B cell (primary cell): Measurements from ENCODE around the gene COL6A5. TPM values are rescaled to one million over a fixed set of nuclear protein-coding genes. Genes with fewer than 3 reads are reported as not detected.

Experiments
- ATAC-seq: fragments of 200-7000 bp; cut with Tn5 transposase; one replicate; pipeline ENCODE4 v1.10.0; 2021; ENCODE audit warnings: low read depth, mild to moderate bottlenecking, moderate number of reproducible peaks, moderate library complexity
- CTCF ChIA-PET: fragments of 350-600 bp; sonication (Branson Sonifier 250); formaldehyde crosslinking; loops from one replicate; lab custom pipeline; 2021; ENCODE audit warnings: antibody characterized with exemption, inconsistent platforms; lab: Charles Lee
- POLR2A ChIA-PET: fragments of 350-600 bp; sonication (Branson Sonifier 250); formaldehyde crosslinking; loops from one replicate; lab custom pipeline; 2021; ENCODE audit warnings: antibody characterized with exemption; lab: Charles Lee
- DNase-seq: peaks from one replicate; pipeline ENCODE4 v3.0.0; 2013
- H2AFZ ChIP-seq: 2 replicates; pipeline ENCODE4 v1.6.1; 2012; ENCODE audit warnings: mild to moderate bottlenecking, low read depth, low read length; ENCODE audit not compliant: insufficient read depth, poor library complexity, severe bottlenecking
- H3K27ac ChIP-seq, 2 donors: 1 replicate in 1 of 2; 2 replicates in 1 of 2; pipeline ENCODE4 v1.5.1; 2012 to 2013; ENCODE audit warnings: low read length in 2 of 2, mild to moderate bottlenecking in 2 of 2, moderate library complexity in 1 of 2
- H3K27me3 ChIP-seq, 4 experiments: fragments of 200-600 bp in 1 of 4; sonication (generic) in 1 of 4; replicated peaks in 1 of 4; 1 replicate in 2 of 4; 2 replicates in 2 of 4; pipeline versions ENCODE4 v1.6.1 to v1.7.0; 2013 to 2016; ENCODE audit warnings: low read length in 3 of 4, mild to moderate bottlenecking in 2 of 4, mixed read lengths in 1 of 4, moderate library complexity in 1 of 4; ENCODE audit not compliant: insufficient read depth in 4 of 4, control insufficient read depth in 3 of 4; ENCODE audit errors: control extremely low read depth in 1 of 4
- H3K36me3 ChIP-seq, 2 experiments: replicated peaks in 1 of 2; 1 replicate in 1 of 2; 2 replicates in 1 of 2; pipeline versions ENCODE4 v1.6.1 to v1.7.1; 2013; ENCODE audit warnings: low read length in 1 of 2; ENCODE audit not compliant: insufficient read depth in 2 of 2, control insufficient read depth in 1 of 2; ENCODE audit errors: control extremely low read depth in 1 of 2, extremely low read depth in 1 of 2
- H3K4me1 ChIP-seq, 2 donors: fragments of 200-600 bp in 1 of 2; sonication (generic) in 1 of 2; 1 replicate in 1 of 2; 2 replicates in 1 of 2; pipeline versions ENCODE4 v1.5.1 to v1.6.1; 2013 to 2017; ENCODE audit warnings: low read length in 2 of 2; ENCODE audit not compliant: control insufficient read depth in 2 of 2, insufficient read depth in 2 of 2
- H3K4me2 ChIP-seq: replicated peaks from 2 replicates; pipeline ENCODE3; 2012; ENCODE audit warnings: mild to moderate bottlenecking, low read depth, low read length; ENCODE audit not compliant: poor library complexity, severe bottlenecking
- H3K4me3 ChIP-seq, 5 experiments: fragments of 200-600 bp in 1 of 5; sonication (generic) in 1 of 5; 1 replicate in 3 of 5; 2 replicates in 2 of 5; pipeline versions ENCODE4 v1.5.1 to v1.7.0; 2011 to 2016; ENCODE audit warnings: low read length in 4 of 5, mild to moderate bottlenecking in 4 of 5, low read depth in 2 of 5, control low read depth in 1 of 5, moderate library complexity in 1 of 5; ENCODE audit not compliant: insufficient read depth in 1 of 5; ENCODE audit errors: control extremely low read depth in 1 of 5, extremely low read depth in 1 of 5
- H3K79me2 ChIP-seq: fragments of 200-600 bp; sonication (generic); one replicate; pipeline ENCODE4 v1.6.0; 2016; ENCODE audit warnings: low read length; ENCODE audit not compliant: control insufficient read depth, insufficient read depth
- H3K9ac ChIP-seq: fragments of 200-600 bp; sonication (generic); 2 replicates; pipeline ENCODE4 v1.6.1; 2017; ENCODE audit warnings: mild to moderate bottlenecking, low read length, moderate library complexity
- H3K9me3 ChIP-seq, 3 donors: one replicate each; pipeline versions ENCODE4 v1.6.1 to v1.7.1; 2013; ENCODE audit warnings: low read length in 2 of 3; ENCODE audit not compliant: control insufficient read depth in 2 of 3, insufficient read depth in 1 of 3; ENCODE audit errors: control extremely low read depth in 1 of 3
- H4K20me1 ChIP-seq: 2 replicates; pipeline ENCODE4 v1.6.0; 2012; ENCODE audit warnings: mild to moderate bottlenecking, low read length; ENCODE audit not compliant: insufficient read depth, control insufficient read depth, poor library complexity, severe bottlenecking
- H3K27ac Mint-ChIP-seq: one replicate; pipeline ENCODE4 v1.8.0; 2021; ENCODE audit warnings: mixed read lengths
- H3K27me3 Mint-ChIP-seq: one replicate; pipeline ENCODE4 v1.8.0; 2021; ENCODE audit warnings: mixed read lengths
- H3K4me1 Mint-ChIP-seq: one replicate; pipeline ENCODE4 v1.8.0; 2021; ENCODE audit warnings: mixed read lengths
- H3K4me3 Mint-ChIP-seq: one replicate; pipeline ENCODE4 v1.8.0; 2021; ENCODE audit warnings: mixed read lengths
- H3K9me3 Mint-ChIP-seq: one replicate; pipeline ENCODE4 v1.8.0; 2022; ENCODE audit warnings: mixed read lengths; ENCODE audit not compliant: insufficient read depth
- EZH2 ChIP-seq: IDR thresholded peaks from 2 replicates; pipeline ENCODE4 v1.6.1; 2012; ENCODE audit warnings: borderline replicate concordance, low read depth, mild to moderate bottlenecking, moderate library complexity, low read length; ENCODE audit not compliant: insufficient read depth, poor library complexity, severe bottlenecking
- WGBS: methylation state at CpG from one replicate; pipeline ENCODE4 v1.1.5; 2013; ENCODE audit warnings: missing lambda C conversion rate; ENCODE audit not compliant: insufficient coverage; 5-methylcytosine and 5-hydroxymethylcytosine counted together
- intact Hi-C: fragments of 100-400 bp; cut with micrococcal nuclease; formaldehyde crosslinking; loops from one replicate; pipeline ENCODE4 v1.10.0; 2022
- polyA plus RNA-seq: library from polyadenylated mRNA; depleted of rRNA; stranded (reverse); fragments of >200 nt; gene quantifications from 2 replicates; pipeline ENCODE4 v1.2.3, GENCODE V29; 2012
- total RNA-seq, 2 donors: library from RNA; stranded (reverse); fragments of 120-200 nt in 1 of 2; gene quantifications; 1 replicate in 1 of 2; 2 replicates in 1 of 2; pipeline versions ENCODE4 v1.2.3 to v1.2.4, GENCODE V29; 2013 to 2022
- TF ChIP-seq, protein P1 (sequence below): fragments of 200-600 bp; IDR thresholded peaks from one replicate; pipeline ENCODE4 v1.8.0; 2022; ENCODE audit warnings: antibody characterized with exemption, mild to moderate bottlenecking

COL6A5 gene
- total and polyA plus RNA-seq, 2 donors (not counting 1 experiment from before 2014, with no cell fraction given), result not detected

DNA sequence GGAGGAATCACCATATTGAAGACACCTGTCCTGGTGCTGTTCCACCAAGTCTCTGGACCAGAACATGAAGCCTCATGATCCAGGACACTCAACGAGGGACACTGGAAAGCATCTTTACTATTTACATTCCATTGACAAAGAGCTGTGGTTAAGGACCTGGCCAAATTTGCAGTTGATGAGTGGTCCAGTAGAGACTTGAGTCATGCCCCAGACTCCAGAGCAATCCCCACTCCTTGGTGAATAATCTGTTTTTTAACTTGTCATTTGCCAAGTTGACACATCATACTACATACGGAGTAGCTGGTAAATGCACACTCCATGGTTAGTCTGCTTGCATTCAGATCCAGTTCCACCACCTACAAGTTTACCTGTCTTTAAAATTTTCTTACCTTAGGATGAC, 170.3 kb downstream of the COL6A5 start:
- Mint-ChIP-seq H3K4me1 (no peaks in the 10 kb centered on the region), H3K27ac (no peak overlapping the region), H3K9me3 (no peaks in the 10 kb centered on the region), H3K4me3 (no peak overlapping the region), H3K27me3 (peaks cover 44% of the 10 kb centered on the region)
- ChIA-PET POLR2A (no interaction called here), CTCF (no interaction called here)
- Histone ChIP-seq H3K36me3 (no peaks in the 10 kb centered on the region), H3K27me3 (peaks cover 0 to 18% (median 9%) of the 10 kb centered on the region in 4 experiments), H3K4me3 (no peak overlapping the region), H3K79me2 (no peaks in the 10 kb centered on the region), H3K4me1 (no peaks in the 10 kb centered on the region), H2AFZ (no peak overlapping the region), H3K9ac (no peak overlapping the region), H4K20me1 (no peaks in the 10 kb centered on the region), H3K4me2 (no peak overlapping the region), H3K9me3 (peaks cover 0 to 7% (median 3%) of the 10 kb centered on the region in 3 donors), H3K27ac (no peak overlapping the region)
- DNase-seq (no peak), ATAC-seq (no peak)
- TF ChIP-seq, protein P1, sequence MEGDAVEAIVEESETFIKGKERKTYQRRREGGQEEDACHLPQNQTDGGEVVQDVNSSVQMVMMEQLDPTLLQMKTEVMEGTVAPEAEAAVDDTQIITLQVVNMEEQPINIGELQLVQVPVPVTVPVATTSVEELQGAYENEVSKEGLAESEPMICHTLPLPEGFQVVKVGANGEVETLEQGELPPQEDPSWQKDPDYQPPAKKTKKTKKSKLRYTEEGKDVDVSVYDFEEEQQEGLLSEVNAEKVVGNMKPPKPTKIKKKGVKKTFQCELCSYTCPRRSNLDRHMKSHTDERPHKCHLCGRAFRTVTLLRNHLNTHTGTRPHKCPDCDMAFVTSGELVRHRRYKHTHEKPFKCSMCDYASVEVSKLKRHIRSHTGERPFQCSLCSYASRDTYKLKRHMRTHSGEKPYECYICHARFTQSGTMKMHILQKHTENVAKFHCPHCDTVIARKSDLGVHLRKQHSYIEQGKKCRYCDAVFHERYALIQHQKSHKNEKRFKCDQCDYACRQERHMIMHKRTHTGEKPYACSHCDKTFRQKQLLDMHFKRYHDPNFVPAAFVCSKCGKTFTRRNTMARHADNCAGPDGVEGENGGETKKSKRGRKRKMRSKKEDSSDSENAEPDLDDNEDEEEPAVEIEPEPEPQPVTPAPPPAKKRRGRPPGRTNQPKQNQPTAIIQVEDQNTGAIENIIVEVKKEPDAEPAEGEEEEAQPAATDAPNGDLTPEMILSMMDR, result no peak
- intact Hi-C loops, result no loop called here
- 92% methylated on average over 2 of the region's 2 CpGs for WGBS

DNA sequence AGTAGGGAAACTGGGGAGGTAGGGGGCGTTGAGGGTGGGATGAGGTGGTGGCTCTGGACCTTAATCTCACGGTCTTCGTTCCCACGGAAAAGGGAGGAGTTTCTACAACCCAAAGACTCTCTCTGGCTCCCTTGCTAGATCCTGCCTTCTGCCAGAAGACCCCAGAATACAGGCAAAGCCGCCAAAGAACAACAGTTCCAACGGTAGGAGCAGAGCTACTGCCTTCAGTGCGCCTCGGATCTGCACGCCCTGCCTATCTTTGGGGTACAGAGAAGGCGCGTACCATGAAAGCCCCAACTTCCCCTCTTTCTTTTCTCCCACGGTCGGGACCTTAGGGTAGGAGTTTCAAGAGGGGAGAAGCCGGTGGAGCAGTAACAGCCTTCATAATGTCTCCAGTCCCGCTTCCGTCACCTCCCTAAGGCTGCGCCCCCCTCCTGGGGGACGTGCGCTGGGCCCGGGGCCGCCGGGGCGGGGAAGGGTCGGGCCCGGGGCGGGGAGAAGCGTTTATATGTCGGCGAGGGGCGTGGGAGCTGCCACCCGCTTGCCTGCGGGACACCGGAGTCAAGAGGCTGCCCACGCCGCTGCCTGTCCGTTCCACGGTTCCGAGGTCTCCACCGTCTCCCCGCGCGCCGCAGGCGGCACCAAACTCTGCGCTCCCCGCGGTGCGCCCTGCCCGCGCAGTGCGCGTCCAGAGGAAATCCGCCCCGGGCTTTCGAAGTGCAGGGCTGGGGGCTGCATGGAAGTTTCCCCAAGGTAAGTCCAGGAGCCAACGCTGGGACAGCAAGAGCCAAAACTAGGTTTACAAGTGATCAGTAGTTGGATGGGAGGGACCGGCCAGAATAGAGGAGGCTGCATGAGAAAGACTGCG, 171.4 kb downstream of the COL6A5 start, which contains the start of gene COL6A6:
Gene COL6A6, plus strand, starts transcription at position 533 of the 868 bp plus-strand sequence. CDS start 43,188 bp downstream, outside the sequence.
- ChIA-PET POLR2A (no interaction called here), CTCF (no interaction called here)
- Mint-ChIP-seq H3K27ac (no peak within 1 kb of the TSS), H3K27me3 (peaks cover 46% of the 10 kb centered on the region), H3K4me3 (no peak within 1 kb of the TSS), H3K4me1 (no peaks in the 10 kb centered on the region), H3K9me3 (no peaks in the 10 kb centered on the region)
- WGBS, result 5% methylated on average over 45 of the region's 58 CpGs
- H3K36me3 ChIP-seq, result no peaks in the 10 kb centered on the region
- intact Hi-C loops, result no loop called here
- no peak within 1 kb of the TSS for H3K27ac ChIP-seq
- no peak within 1 kb of the TSS for H2AFZ ChIP-seq
- H4K20me1 ChIP-seq, result no peaks in the 10 kb centered on the region
- ATAC-seq, result no peak
- no peak for DNase-seq
- no peak within 1 kb of the TSS for H3K9ac ChIP-seq
- peaks cover 0 to 7% (median 3%) of the 10 kb centered on the region in 3 donors for H3K9me3 ChIP-seq
- peaks cover 0 to 18% (median 9%) of the 10 kb centered on the region in 4 experiments for H3K27me3 ChIP-seq
- H3K79me2 ChIP-seq, result no peaks in the 10 kb centered on the region
- no peaks in the 10 kb centered on the region for H3K4me1 ChIP-seq
- no peak within 1 kb of the TSS for H3K4me3 ChIP-seq
- TF ChIP-seq, protein P1, result no peak
- TF ChIP-seq EZH2, result no peak
- no peak within 1 kb of the TSS for H3K4me2 ChIP-seq
